ENCODE results near the gene TCF4. TPM values are rescaled to one million over a fixed set of nuclear protein-coding genes. Genes with fewer than 3 reads are reported as not detected.

Gene TCF4
- total and polyA plus RNA-seq, 4 donors, result 14.3 to 356 (median 73.0) TPM

DNA sequence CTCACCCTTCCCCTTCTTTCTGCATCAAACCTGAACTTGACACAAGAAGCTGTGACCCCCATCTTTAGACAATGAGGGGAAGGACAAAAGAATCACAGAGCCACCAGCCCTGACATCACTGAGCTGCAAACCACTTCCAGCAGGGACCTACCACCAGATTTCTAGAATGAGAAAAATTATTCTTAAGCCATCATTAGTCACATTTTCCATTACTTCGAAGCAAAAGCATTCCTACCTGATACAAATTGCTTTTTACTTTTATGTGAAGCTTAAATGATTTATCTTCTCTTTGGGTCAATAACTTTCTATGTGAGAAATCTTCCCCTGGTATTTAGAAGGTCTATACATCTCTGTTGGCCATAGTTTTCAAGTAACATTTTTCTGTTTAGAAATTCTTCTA, 134.8 kb downstream of the TCF4 start:
- TF ChIP-seq CTCF (IDR thresholded peaks at IDR 0.05; ENCODE audit: control extremely low read depth, extremely low read depth), result no peak
- no peak for DNase-seq
- H3K9me3 ChIP-seq (ENCODE audit: control insufficient read depth in 4 of 4, insufficient read depth in 3 of 4, low read length in 3 of 4), result no peaks in the 10 kb centered on the region
- H3K4me1 ChIP-seq (ENCODE audit: control insufficient read depth in 5 of 5, insufficient read depth in 5 of 5, low read length in 5 of 5), result peaks cover 5 to 12% (median 8%) of the 10 kb centered on the region in 5 donors
- ATAC-seq (ENCODE audit: insufficient read depth, low FRiP score), result no peak
- peaks cover 0 to 5% (median 0%) of the 10 kb centered on the region in 4 donors for H3K36me3 ChIP-seq (ENCODE audit: control insufficient read depth in 4 of 4, insufficient read depth in 4 of 4, low read length in 4 of 4)
- WGBS, 2 donors, result 71 to 100% methylated on average over 1 of the region's 1 CpG
- H3K27me3 ChIP-seq (ENCODE audit: control insufficient read depth in 3 of 3, insufficient read depth in 3 of 3, low read length in 2 of 3), result no peaks in the 10 kb centered on the region
- H3K27ac ChIP-seq (ENCODE audit: low read depth in 1 of 2, low read length in 1 of 2), result no peak overlapping the region
- no peak overlapping the region for H3K4me3 ChIP-seq
- no peak overlapping the region for H3K9ac ChIP-seq (ENCODE audit: insufficient read depth in 1 of 2, low read length in 2 of 2)

GRCh38 chr18:55452123-55452611, 135.8 kb downstream of the TCF4 start:
- Histone ChIP-seq H3K27me3 (ENCODE audit: control insufficient read depth in 3 of 3, insufficient read depth in 3 of 3, low read length in 2 of 3) (no peaks in the 10 kb centered on the region), H3K9me3 (ENCODE audit: control insufficient read depth in 4 of 4, insufficient read depth in 3 of 4, low read length in 3 of 4) (no peaks in the 10 kb centered on the region), H3K36me3 (ENCODE audit: control insufficient read depth in 4 of 4, insufficient read depth in 4 of 4, low read length in 4 of 4) (peaks cover 0 to 5% (median 0%) of the 10 kb centered on the region in 4 donors), H3K4me1 (ENCODE audit: control insufficient read depth in 5 of 5, insufficient read depth in 5 of 5, low read length in 5 of 5) (peaks cover 5 to 18% (median 8%) of the 10 kb centered on the region in 5 donors), H3K4me3 (no peak overlapping the region), H3K27ac (ENCODE audit: low read depth in 1 of 2, low read length in 1 of 2) (no peak overlapping the region), H3K9ac (ENCODE audit: insufficient read depth in 1 of 2, low read length in 2 of 2) (no peak overlapping the region)
- TF ChIP-seq CTCF (IDR thresholded peaks at IDR 0.05; ENCODE audit: control extremely low read depth, extremely low read depth), result no peak
- WGBS, 2 donors, result 71 to 81% methylated on average over 1 of the region's 1 CpG
- ATAC-seq (ENCODE audit: insufficient read depth, low FRiP score) (no peak), DNase-seq (peak in 1 of 3 donors; percentile 60)

DNA sequence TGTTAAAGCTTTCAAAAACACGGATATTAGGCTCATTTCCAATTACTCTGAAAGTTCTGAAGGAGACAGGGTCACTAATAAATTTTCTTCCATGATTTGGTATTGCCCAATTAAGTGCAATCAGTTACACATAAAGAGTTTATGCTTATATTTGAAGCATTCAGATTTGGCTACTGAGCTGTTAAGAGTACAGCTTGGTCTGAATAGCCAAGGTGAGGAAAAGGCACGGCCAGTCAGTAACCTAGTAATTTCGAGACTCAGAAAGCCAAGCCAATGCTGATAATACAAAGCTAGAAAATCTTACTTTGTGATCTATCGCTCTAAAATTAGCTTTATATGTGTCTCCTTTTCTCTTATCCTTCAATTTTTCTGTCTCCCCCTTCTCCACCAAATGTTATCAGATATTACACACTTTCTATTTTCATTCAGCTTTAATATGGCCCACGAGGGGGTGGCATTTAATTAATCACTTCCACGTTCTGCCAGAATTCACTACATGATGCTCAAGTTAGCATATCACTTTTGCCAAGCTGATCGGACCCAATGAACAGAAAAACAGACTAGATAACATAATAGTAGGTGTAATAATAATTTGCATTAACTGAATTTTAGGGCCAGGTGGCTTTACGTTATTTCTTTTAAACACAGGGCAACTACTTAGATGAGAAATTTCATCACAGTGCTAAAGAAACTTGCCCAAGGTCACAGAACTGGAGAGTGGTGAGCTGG, 138.4 kb downstream of the TCF4 start:
- H3K4me1 ChIP-seq (ENCODE audit: control insufficient read depth in 5 of 5, insufficient read depth in 5 of 5, low read length in 5 of 5), result peaks cover 5 to 18% (median 8%) of the 10 kb centered on the region in 5 donors
- 75 to 80% methylated on average over 8 of the region's 8 CpGs for WGBS, 2 donors

More for the DNA sequence above, 138.4 kb downstream of the TCF4 start:
- Histone ChIP-seq H3K9me3 (ENCODE audit: control insufficient read depth in 4 of 4, insufficient read depth in 3 of 4, low read length in 3 of 4) (peaks cover 0 to 9% (median 2%) of the 10 kb centered on the region in 4 donors), H3K9ac (ENCODE audit: insufficient read depth in 1 of 2, low read length in 2 of 2) (no peak overlapping the region), H3K27ac (ENCODE audit: low read depth in 1 of 2, low read length in 1 of 2) (no peak overlapping the region), H3K4me3 (no peak overlapping the region), H3K36me3 (ENCODE audit: control insufficient read depth in 4 of 4, insufficient read depth in 4 of 4, low read length in 4 of 4) (peaks cover 0 to 8% (median 3%) of the 10 kb centered on the region in 4 donors), H3K27me3 (ENCODE audit: control insufficient read depth in 3 of 3, insufficient read depth in 3 of 3, low read length in 2 of 3) (no peaks in the 10 kb centered on the region)
- ATAC-seq (ENCODE audit: insufficient read depth, low FRiP score) (no peak), DNase-seq (no peak)
- TF ChIP-seq CTCF (IDR thresholded peaks at IDR 0.05; ENCODE audit: control extremely low read depth, extremely low read depth), result no peak

All from lung (tissue), 12 donors.